Measurements from ENCODE around the gene TBC1D17. TPM values are rescaled to one million over a fixed set of nuclear protein-coding genes. Genes with fewer than 3 reads are reported as not detected.

TBC1D17 gene
- total and polyA plus RNA-seq, 2 of the 13 experiments (the other 11 are each of a cell fraction or from before 2014, with no cell fraction given): 9.7 to 16.9 TPM

DNA sequence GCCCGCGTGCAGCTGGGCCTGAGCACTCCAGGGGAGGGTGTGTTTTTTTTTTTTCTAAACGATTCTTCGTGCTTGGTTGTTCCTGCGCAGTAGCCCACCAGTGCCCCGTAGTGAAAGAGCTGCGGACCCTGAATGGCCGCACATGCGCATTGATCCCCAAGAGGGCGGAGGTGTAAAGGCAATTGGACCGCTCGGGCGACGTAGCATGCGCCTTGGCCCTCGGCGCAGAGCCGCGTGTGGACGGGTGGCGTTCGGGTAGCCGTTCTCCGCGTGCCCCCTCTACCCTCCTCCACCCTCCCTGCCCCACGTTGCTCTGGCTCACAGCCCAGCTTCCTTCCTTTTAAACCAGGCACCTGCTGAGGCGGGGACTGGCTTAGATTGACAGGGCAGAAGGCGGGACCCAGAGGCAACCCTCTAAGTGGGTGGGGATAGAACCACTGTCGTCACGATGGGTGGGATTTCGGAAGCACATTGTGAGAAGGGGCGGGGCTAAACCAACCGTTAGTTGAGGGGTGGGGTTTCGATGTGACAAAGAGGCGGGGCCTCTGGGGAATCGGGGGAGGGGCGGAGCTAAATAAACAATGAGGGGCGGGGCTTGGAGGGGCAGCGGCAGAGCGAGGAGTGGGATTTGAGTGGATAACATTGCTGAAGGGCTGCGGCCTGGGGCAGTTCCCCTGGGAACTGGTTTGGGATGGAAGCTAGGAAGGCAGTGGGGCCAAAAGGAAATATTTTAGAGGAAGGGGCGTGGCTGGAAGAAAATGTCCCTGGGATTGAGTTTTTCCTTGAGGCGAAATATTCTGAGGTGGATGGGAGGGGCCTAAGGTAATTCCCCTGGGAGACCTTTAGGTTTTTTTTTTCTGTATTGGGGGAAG, 52.3 kb downstream of the TBC1D17 start (continued):
- TF ChIP-seq GABPA (IDR thresholded peaks at IDR 0.05; ENCODE audit: low read depth, low read length) (no peak), GABPA (CRISPR knock-in tag; IDR thresholded peaks at IDR 0.05; ENCODE audit: low read depth) (peak; percentile 54), SPEN (CRISPR knock-in tag; IDR thresholded peaks at IDR 0.05; ENCODE audit: low read depth) (peak; percentile 69), ONECUT2 (CRISPR knock-in tag; IDR thresholded peaks at IDR 0.05) (peak; percentile 47; the same call in 1 of the 2 replicates), NR2C2 (CRISPR knock-in tag; IDR thresholded peaks at IDR 0.05; ENCODE audit: borderline replicate concordance) (0 out of 2 replicates have a peak, but pooled peaks have one; percentile 31), HES4 (CRISPR knock-in tag; IDR thresholded peaks at IDR 0.05; ENCODE audit: borderline replicate concordance) (peak; percentile 47; the same call in 1 of the 2 replicates), KDM5B (CRISPR knock-in tag; IDR thresholded peaks at IDR 0.05; ENCODE audit: borderline replicate concordance) (peak; percentile 87; the same call in 1 of the 2 replicates), NKX3-1 (CRISPR knock-in tag; IDR thresholded peaks at IDR 0.05) (0 out of 2 replicates have a peak, but pooled peaks have one; percentile 35), ZC3H13 (CRISPR knock-in tag; IDR thresholded peaks at IDR 0.05) (no peak), REPIN1 (CRISPR knock-in tag; IDR thresholded peaks at IDR 0.05; ENCODE audit: borderline replicate concordance, low read depth) (peak; percentile 82; the same call in 1 of the 2 replicates), ZNF225 (CRISPR knock-in tag; IDR thresholded peaks at IDR 0.05) (peak; percentile 70), ZNF256 (CRISPR knock-in tag; conservative IDR thresholded peaks at IDR 0.05) (no peak; the same call in 1 of the 2 replicates)
- TF ChIP-seq, protein P1, sequence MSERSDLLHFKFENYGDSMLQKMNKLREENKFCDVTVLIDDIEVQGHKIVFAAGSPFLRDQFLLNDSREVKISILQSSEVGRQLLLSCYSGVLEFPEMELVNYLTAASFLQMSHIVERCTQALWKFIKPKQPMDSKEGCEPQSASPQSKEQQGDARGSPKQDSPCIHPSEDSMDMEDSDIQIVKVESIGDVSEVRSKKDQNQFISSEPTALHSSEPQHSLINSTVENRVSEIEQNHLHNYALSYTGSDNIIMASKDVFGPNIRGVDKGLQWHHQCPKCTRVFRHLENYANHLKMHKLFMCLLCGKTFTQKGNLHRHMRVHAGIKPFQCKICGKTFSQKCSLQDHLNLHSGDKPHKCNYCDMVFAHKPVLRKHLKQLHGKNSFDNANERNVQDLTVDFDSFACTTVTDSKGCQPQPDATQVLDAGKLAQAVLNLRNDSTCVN (CRISPR knock-in tag; IDR thresholded peaks at IDR 0.05; ENCODE audit: borderline replicate concordance): peak; percentile 56; the same call in 1 of the 2 replicates
- TF ChIP-seq, protein P2, sequence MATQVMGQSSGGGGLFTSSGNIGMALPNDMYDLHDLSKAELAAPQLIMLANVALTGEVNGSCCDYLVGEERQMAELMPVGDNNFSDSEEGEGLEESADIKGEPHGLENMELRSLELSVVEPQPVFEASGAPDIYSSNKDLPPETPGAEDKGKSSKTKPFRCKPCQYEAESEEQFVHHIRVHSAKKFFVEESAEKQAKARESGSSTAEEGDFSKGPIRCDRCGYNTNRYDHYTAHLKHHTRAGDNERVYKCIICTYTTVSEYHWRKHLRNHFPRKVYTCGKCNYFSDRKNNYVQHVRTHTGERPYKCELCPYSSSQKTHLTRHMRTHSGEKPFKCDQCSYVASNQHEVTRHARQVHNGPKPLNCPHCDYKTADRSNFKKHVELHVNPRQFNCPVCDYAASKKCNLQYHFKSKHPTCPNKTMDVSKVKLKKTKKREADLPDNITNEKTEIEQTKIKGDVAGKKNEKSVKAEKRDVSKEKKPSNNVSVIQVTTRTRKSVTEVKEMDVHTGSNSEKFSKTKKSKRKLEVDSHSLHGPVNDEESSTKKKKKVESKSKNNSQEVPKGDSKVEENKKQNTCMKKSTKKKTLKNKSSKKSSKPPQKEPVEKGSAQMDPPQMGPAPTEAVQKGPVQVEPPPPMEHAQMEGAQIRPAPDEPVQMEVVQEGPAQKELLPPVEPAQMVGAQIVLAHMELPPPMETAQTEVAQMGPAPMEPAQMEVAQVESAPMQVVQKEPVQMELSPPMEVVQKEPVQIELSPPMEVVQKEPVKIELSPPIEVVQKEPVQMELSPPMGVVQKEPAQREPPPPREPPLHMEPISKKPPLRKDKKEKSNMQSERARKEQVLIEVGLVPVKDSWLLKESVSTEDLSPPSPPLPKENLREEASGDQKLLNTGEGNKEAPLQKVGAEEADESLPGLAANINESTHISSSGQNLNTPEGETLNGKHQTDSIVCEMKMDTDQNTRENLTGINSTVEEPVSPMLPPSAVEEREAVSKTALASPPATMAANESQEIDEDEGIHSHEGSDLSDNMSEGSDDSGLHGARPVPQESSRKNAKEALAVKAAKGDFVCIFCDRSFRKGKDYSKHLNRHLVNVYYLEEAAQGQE (IDR thresholded peaks at IDR 0.05; ENCODE audit: borderline replicate concordance in 1 of 2, low read depth in 1 of 2, low read length in 2 of 2): 0 out of 4 replicates have a peak, but pooled peaks of 1 of the 2 experiments have one; percentile 14
- TF ChIP-seq, protein P3, sequence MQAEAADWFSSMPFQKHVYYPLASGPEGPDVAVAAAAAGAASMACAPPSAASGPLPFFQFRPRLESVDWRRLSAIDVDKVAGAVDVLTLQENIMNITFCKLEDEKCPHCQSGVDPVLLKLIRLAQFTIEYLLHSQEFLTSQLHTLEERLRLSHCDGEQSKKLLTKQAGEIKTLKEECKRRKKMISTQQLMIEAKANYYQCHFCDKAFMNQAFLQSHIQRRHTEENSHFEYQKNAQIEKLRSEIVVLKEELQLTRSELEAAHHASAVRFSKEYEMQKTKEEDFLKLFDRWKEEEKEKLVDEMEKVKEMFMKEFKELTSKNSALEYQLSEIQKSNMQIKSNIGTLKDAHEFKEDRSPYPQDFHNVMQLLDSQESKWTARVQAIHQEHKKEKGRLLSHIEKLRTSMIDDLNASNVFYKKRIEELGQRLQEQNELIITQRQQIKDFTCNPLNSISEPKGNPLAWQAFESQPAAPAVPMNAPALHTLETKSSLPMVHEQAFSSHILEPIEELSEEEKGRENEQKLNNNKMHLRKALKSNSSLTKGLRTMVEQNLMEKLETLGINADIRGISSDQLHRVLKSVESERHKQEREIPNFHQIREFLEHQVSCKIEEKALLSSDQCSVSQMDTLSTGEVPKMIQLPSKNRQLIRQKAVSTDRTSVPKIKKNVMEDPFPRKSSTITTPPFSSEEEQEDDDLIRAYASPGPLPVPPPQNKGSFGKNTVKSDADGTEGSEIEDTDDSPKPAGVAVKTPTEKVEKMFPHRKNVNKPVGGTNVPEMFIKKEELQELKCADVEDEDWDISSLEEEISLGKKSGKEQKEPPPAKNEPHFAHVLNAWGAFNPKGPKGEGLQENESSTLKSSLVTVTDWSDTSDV (CRISPR knock-in tag; IDR thresholded peaks at IDR 0.05): 0 out of 2 replicates have a peak, but pooled peaks have one; percentile 1
- TF ChIP-seq, protein P4, sequence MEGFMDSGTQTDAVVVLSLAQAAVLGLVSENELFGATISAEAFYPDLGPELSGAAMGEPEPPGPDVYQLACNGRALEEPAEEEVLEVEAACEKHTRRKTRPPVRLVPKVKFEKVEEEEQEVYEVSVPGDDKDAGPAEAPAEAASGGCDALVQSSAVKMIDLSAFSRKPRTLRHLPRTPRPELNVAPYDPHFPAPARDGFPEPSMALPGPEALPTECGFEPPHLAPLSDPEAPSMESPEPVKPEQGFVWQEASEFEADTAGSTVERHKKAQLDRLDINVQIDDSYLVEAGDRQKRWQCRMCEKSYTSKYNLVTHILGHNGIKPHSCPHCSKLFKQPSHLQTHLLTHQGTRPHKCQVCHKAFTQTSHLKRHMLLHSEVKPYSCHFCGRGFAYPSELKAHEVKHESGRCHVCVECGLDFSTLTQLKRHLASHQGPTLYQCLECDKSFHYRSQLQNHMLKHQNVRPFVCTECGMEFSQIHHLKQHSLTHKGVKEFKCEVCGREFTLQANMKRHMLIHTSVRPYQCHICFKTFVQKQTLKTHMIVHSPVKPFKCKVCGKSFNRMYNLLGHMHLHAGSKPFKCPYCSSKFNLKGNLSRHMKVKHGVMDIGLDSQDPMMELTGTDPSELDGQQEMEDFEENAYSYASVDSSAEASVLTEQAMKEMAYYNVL (CRISPR knock-in tag; IDR thresholded peaks at IDR 0.05; ENCODE audit: borderline replicate concordance): peak; percentile 66; the same call in 1 of the 2 replicates
